MM.1S (cell line): ENCODE data around the gene PRKCA.

Experiments used
- EZH2 ChIP-seq: fragments of 300-600 bp; sonication (generic); optimal IDR thresholded peaks from 2 replicates; pipeline ENCODE3; 2017; ENCODE audit warnings: low read depth, mild to moderate bottlenecking, antibody characterized with exemption, low read length, mixed read lengths
- EZH2phosphoT487 ChIP-seq: fragments of 300-600 bp; sonication (generic); IDR thresholded peaks from 2 replicates; pipeline ENCODE4 v1.6.1; 2018; ENCODE audit warnings: antibody characterized with exemption, low read length
- TF ChIP-seq, protein P1 (sequence below): fragments of 300-600 bp; sonication (generic); IDR thresholded peaks from 2 replicates; pipeline ENCODE4 v1.5.1; 2016; ENCODE audit warnings: antibody characterized with exemption, low read length, mixed read lengths

DNA sequence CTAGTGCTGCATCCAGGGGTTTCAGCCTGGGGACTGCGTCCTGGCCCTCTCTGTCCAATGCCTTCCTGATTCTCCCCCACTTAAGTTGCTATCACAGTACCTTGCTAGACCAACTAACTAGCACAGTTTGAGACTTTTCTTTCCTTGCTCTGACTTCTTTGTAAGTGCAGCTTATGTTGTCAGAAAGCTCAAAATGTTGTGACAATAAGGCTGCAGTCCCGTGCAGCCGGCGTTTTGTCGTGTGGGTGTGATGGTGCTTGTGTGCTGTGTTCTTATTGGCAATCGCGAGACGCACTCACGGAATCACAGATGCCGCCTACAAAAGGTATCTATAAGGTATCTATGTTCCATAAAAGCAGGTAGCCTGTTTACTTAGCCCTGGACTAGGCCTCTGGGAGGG lies 132.8 kb downstream of the PRKCA start:
- TF ChIP-seq, protein P1, sequence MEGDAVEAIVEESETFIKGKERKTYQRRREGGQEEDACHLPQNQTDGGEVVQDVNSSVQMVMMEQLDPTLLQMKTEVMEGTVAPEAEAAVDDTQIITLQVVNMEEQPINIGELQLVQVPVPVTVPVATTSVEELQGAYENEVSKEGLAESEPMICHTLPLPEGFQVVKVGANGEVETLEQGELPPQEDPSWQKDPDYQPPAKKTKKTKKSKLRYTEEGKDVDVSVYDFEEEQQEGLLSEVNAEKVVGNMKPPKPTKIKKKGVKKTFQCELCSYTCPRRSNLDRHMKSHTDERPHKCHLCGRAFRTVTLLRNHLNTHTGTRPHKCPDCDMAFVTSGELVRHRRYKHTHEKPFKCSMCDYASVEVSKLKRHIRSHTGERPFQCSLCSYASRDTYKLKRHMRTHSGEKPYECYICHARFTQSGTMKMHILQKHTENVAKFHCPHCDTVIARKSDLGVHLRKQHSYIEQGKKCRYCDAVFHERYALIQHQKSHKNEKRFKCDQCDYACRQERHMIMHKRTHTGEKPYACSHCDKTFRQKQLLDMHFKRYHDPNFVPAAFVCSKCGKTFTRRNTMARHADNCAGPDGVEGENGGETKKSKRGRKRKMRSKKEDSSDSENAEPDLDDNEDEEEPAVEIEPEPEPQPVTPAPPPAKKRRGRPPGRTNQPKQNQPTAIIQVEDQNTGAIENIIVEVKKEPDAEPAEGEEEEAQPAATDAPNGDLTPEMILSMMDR = no peak
- TF ChIP-seq EZH2 = no peak
- TF ChIP-seq EZH2phosphoT487 = no peak
